ENCODE measurements around the gene ZNF76. TPM values are rescaled to one million over a fixed set of nuclear protein-coding genes. Genes with fewer than 3 reads are reported as not detected.

The ZNF76 gene
- total and polyA plus RNA-seq, 2 donors (not counting 3 experiments of a cell fraction or from before 2014, with no cell fraction given): 27.9 to 34.6 TPM

- CTCF ChIA-PET: interaction anchor here (3.7 to 3.8 kb wide), 3 partner anchors 20 to 152 kb away, joined by 23 to 67 read pairs (median 61); no protein-coding TSS in a partner anchor
Observed at GRCh38 chr6:35298625-35299140, 39.1 kb downstream of the ZNF76 start.

GRCh38 chr6:35299674-35300073, 40.1 kb downstream of the ZNF76 start:
- TF ChIP-seq MYC (IDR thresholded peaks at IDR 0.05; ENCODE audit: low read depth, low read length): no peak
- no peak for TF ChIP-seq EZH2 (IDR thresholded peaks at IDR 0.05; ENCODE audit: borderline replicate concordance, low read depth, low read length, severe bottlenecking)
- TF ChIP-seq POLR2A (IDR thresholded peaks at IDR 0.05; ENCODE audit: low read depth, low read length): no peak
- no peak for TF ChIP-seq MAX (IDR thresholded peaks at IDR 0.05; ENCODE audit: insufficient read depth, insufficient read length)
- TF ChIP-seq JUN (IDR thresholded peaks at IDR 0.05; ENCODE audit: borderline replicate concordance, insufficient read depth, insufficient read length, low read depth): no peak
- TF ChIP-seq FOS (IDR thresholded peaks at IDR 0.05; ENCODE audit: borderline replicate concordance, insufficient read depth, low read length): no peak
- TF ChIP-seq CTCF (IDR thresholded peaks at IDR 0.05; ENCODE audit: extremely low read depth in 1 of 2, insufficient read depth in 1 of 2, low read depth in 1 of 2, low read length in 2 of 2): no peak
- no peak for TF ChIP-seq POLR2AphosphoS5 (IDR thresholded peaks at IDR 0.05; ENCODE audit: insufficient read depth, low read depth, low read length)
- no peak for TF ChIP-seq GATA2 (IDR thresholded peaks at IDR 0.05; ENCODE audit: insufficient read depth, insufficient read length, low read depth, low read length)
- Histone ChIP-seq H3K79me2 (ENCODE audit: control insufficient read depth, insufficient read depth, low read length) (no peaks in the 10 kb centered on the region), H3K4me1 (ENCODE audit: control insufficient read depth, extremely low read depth, insufficient read depth, low read length) (peaks cover 17% of the 10 kb centered on the region), H4K20me1 (replicated peaks; ENCODE audit: control insufficient read depth, extremely low read depth, insufficient read depth, low read length) (no peaks in the 10 kb centered on the region), H3K27ac (ENCODE audit: insufficient read depth, low read depth, low read length) (no peak overlapping the region), H3K9me3 (replicated peaks; ENCODE audit: control insufficient read depth, insufficient read depth, low read length) (no peaks in the 10 kb centered on the region), H3K9ac (replicated peaks; ENCODE audit: extremely low read depth, insufficient read depth, low read length) (no peak overlapping the region), H3K9me1 (replicated peaks; ENCODE audit: control insufficient read depth, extremely low read depth, insufficient read depth, low read length) (no peaks in the 10 kb centered on the region), H3K36me3 (ENCODE audit: control insufficient read depth in 2 of 2, extremely low read depth in 1 of 2, insufficient read depth in 2 of 2, low read length in 2 of 2) (peaks cover 0 to 6% of the 10 kb centered on the region in 2 experiments), H3K27me3 (ENCODE audit: control insufficient read depth in 2 of 2, insufficient read depth in 2 of 2, low read length in 2 of 2) (no peaks in the 10 kb centered on the region), H3K4me3 (replicated peaks in 1 of 3; ENCODE audit: insufficient read depth in 1 of 3, low read depth in 1 of 3, low read length in 3 of 3) (no peak overlapping the region), H3K4me2 (ENCODE audit: insufficient read depth, low read length) (no peak overlapping the region), H2AFZ (ENCODE audit: low read depth, low read length) (no peak overlapping the region)
- intact Hi-C loops (cut with micrococcal nuclease): loop anchor here (2.0 to 10.0 kb wide), 2 partner anchors 19 to 435 kb away; partner anchors contain the start of gene ARMC12
- ChIA-PET POLR2A (no interaction called here), CTCF (no interaction called here)
- FAIRE-seq (no peak), DNase-seq (ENCODE audit: low read depth, low spot score) (no peak)
- BruUV-seq (replicated peaks): no TSS peak
- dilution Hi-C loops (cut with MboI; ENCODE audit: extremely low pct_ligation_motif_present, low sequenced_read_pairs): no loop called here

More at GRCh38 chr6:35298625-35299140, 39.1 kb downstream of the ZNF76 start:
- BruUV-seq (replicated peaks): no TSS peak
- H3K9ac ChIP-seq (replicated peaks; ENCODE audit: extremely low read depth, insufficient read depth, low read length): no peak overlapping the region
- no peaks in the 10 kb centered on the region for H3K9me1 ChIP-seq (replicated peaks; ENCODE audit: control insufficient read depth, extremely low read depth, insufficient read depth, low read length)
- intact Hi-C loops (cut with micrococcal nuclease) (loop anchor here (2.0 to 10.0 kb wide), 2 partner anchors 20 to 436 kb away; partner anchors contain the start of gene ARMC12), dilution Hi-C loops (cut with MboI; ENCODE audit: extremely low pct_ligation_motif_present, low sequenced_read_pairs) (no loop called here)
- H3K4me1 ChIP-seq (ENCODE audit: control insufficient read depth, extremely low read depth, insufficient read depth, low read length): peaks cover 17% of the 10 kb centered on the region
- no peak overlapping the region for H3K4me3 ChIP-seq (replicated peaks in 1 of 3; ENCODE audit: insufficient read depth in 1 of 3, low read depth in 1 of 3, low read length in 3 of 3)
- H3K27ac ChIP-seq (ENCODE audit: insufficient read depth, low read depth, low read length): no peak overlapping the region
- TF ChIP-seq EZH2 (IDR thresholded peaks at IDR 0.05; ENCODE audit: borderline replicate concordance, low read depth, low read length, severe bottlenecking) (no peak), GATA2 (IDR thresholded peaks at IDR 0.05; ENCODE audit: insufficient read depth, insufficient read length, low read depth, low read length) (no peak), MAX (IDR thresholded peaks at IDR 0.05; ENCODE audit: insufficient read depth, insufficient read length) (no peak)
- no peaks in the 10 kb centered on the region for H3K27me3 ChIP-seq (ENCODE audit: control insufficient read depth in 2 of 2, insufficient read depth in 2 of 2, low read length in 2 of 2)
- DNase-seq (ENCODE audit: low read depth, low spot score) (no peak), FAIRE-seq (no peak)
- no peaks in the 10 kb centered on the region for H3K9me3 ChIP-seq (replicated peaks; ENCODE audit: control insufficient read depth, insufficient read depth, low read length)
- peaks cover 0 to 7% of the 10 kb centered on the region in 2 experiments for H3K36me3 ChIP-seq (ENCODE audit: control insufficient read depth in 2 of 2, extremely low read depth in 1 of 2, insufficient read depth in 2 of 2, low read length in 2 of 2)
- H3K4me2 ChIP-seq (ENCODE audit: insufficient read depth, low read length): no peak overlapping the region
- H3K79me2 ChIP-seq (ENCODE audit: control insufficient read depth, insufficient read depth, low read length): no peaks in the 10 kb centered on the region
- H2AFZ ChIP-seq (ENCODE audit: low read depth, low read length): no peak overlapping the region
- POLR2A ChIA-PET: no interaction called here
- no peaks in the 10 kb centered on the region for H4K20me1 ChIP-seq (replicated peaks; ENCODE audit: control insufficient read depth, extremely low read depth, insufficient read depth, low read length)
